ENCODE measurements around the gene NEAT1.

GRCh38 chr11:65474864-65475263, 52.3 kb downstream of the NEAT1 start:
- TF ChIP-seq CTCF (IDR thresholded peaks at IDR 0.05) = no peak
- peak in 2 of 3 donors; percentile 50 to 53 for TF ChIP-seq POLR2AphosphoS5 (IDR thresholded peaks at IDR 0.05)
- no peak for TF ChIP-seq POLR2A (IDR thresholded peaks at IDR 0.05)
- no peak for TF ChIP-seq EP300 (IDR thresholded peaks at IDR 0.05; ENCODE audit: low read depth)
